CD4-positive, alpha-beta T cell treated with Interleukin-6 at 100 ng/mL for 8 hours (primary cell): ENCODE measurements around the gene SLX9.

Source experiments
- DNase-seq: peaks from one replicate; pipeline ENCODE4 v3.0.0-alpha.2; 2020; ENCODE audit warnings: mixed read lengths, low spot score

The SLX9 gene

DNA sequence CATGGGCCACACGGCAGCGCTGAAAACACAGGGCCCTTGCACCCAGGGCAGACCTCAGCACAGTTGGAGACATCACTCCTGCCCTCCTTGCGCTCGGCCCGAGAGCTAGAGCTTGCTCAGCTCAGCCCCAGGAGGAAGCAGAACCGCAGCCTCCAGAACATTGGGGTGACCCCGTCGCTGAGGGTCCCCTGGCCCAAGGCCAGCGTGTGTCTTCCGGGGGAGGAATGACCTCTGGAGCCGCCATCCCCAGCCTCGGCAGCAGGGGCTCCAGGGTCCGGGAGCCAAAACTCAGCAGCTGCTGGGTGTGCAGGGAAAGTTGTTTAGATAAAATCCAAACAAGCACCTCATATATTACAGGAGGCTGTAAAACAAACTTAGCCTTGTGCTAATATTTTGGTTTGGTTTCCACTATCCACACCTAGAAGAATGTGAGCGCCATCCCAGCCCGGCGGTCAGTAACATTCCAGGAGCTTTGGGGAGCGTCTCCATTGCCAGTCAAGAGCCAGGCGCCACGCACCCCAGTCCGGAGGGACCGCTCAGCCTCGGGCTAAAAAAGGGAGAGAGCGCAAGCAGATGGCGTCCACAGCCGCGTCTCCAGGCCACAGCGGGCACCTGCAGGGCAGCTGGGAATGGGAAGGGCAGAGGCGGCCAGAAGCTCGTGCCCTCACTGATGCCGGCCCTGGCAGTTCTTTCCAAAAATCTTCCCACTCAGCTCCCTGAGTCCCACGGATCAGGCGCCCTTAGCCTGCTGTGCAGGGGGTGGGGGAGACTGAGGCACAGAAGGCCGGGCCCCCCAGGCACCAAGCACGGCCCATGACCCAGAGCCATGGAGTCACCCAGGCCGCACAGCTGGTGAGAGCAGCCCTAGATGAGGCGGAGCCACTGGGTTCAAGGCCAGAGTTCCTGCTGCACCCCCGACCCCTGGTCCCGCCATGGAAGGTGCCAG, 52.0 kb downstream of the SLX9 start:
- no peak for DNase-seq

DNA sequence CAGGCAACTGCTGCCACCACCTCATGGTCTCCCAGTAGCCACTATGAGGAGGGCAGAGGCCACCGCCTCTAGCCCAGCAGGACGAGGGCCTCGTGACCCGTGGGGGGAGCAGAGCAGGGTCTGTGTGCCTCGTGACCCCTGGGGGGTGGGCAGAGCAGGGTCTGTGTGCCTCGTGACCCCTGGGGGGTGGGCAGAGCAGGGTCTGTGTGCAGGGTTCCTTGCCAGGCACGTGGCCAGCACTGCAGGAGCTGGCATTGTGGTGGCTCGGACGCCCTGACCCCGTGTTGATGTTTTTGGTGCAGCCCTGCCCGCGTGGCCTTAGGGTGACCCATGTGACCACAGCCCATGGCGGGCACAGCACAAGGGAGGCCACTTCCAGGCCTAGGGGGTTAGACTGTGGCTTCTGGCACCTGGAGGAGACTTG, 52.8 kb downstream of the SLX9 start:
- DNase-seq: no peak

DNA sequence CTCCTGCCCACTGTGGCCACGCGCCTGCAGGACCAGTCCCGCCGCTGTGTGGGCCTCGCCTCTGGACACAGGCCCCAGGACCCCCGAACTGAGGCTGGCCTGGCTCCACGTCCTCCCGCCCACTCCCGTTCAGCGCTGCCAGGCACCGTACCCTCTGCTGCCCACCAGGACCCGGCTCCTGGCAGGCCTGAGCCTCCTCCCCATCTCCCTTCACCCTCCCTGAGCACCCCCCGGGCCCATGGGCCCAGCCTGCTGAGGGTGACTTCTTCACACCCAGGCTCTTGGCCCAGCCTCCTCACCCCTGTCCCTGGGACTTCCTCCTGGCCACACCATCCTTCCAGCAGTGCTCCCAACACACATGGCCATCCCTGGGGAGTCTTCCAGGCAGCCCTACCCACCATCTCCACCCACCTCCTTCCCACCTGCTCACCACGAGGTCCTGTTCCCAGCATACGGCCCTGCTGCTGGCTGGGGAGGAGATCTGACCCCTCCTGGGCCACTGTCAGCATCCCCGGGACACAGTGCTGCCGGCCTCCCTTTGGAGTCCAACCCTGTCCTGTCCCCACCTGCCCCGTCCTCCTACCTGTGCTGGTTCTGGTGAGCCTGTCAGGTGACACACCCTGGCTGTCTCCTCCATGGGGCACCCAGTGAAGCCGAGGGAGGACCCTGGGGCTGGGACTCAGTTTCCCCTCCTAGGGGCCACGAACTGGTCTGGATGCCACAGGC, 53.7 kb downstream of the SLX9 start:
- no peak for DNase-seq

DNA sequence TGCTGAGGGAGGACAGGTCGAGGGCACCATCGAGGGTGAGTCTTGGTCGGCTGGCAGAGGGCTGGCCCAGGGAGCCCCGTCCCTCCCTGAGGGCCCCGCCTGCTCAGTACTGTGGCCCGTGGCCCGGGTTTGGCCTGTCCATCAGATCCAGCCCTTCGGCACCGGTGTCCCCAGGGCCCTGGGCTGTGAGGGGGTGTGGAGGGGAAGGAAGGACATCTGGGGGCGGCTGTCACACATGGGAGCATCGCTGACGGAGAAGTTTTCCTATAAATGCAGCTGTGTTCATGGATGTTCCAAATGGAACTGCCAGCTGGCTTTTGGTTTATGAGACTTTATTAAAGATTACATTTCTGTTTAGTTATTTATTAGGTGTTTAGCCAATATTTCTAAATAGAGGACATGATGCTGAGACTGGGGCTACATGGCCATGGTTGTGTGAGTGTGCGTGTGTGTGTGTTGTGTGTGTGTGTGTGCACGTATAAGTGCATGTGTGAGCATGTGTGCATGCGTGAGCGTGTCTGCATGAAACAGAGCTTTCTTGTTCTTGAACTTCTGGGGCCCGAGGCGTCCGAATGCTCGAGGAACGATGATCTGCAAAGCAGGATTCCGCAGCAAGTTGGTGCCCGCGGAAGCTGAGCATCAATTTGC, 54.3 kb downstream of the SLX9 start:
- DNase-seq: no peak

DNA sequence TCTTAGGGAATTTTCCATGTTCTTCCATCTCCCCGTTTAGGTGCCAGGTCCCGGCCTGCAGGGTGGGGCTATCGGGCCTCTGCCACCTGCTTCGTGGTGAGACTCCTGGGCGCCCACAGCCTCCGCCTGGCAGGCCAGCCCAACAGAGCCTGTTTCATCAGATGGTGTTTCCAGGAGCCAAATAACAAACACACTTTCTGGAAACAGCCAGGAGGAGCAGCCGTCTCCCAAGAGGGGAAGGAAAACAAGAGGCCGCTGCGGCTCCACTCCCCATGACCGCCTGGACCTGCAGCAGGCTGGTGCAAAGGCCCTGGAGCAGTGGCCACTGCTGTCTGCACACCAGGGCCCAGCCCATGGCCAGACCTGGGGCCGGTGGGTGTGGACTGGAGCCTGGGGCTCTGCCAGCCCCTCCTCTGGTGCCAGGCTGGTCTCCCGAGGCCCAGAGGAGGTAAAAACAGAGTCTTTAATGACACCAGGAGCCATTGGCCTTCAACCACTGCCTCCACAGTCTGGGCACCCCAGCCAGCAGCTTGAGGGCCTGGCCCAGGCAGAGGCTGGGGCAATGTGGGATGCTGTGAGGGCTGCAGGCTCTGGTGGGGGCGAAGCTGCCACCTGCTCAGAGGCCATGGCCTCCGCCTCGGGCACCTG, 55.0 kb downstream of the SLX9 start:
- no peak for DNase-seq

DNA sequence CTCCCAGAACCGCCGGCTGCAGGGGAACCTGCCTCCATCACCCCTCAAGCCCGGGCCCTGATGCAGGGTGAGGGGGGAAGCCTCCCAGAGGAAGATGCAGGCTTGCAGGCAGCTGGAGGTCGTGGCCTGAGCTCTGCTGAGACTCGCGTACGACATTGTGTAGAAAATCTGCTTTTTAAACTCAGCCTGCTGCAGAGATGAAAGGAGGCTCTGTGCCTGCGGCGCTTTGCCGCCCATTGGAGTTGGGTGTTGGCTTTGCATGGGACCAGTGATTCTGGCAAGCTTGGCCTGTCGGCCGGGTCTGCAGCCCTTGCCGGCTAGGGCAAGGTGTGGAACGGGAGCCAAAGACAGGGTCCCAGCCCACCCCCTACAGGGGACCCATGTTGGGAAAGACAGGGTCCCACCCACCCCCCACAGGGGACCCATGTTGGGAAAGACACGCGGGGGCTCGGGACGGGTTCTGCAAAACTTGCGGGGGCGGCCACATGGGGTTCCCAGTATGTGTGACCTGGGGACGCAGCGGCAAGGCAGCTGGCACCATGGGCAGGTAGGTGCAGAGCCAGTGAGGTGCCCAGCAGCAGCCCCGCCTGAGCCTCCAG, 55.6 kb downstream of the SLX9 start:
- DNase-seq: no peak

DNA sequence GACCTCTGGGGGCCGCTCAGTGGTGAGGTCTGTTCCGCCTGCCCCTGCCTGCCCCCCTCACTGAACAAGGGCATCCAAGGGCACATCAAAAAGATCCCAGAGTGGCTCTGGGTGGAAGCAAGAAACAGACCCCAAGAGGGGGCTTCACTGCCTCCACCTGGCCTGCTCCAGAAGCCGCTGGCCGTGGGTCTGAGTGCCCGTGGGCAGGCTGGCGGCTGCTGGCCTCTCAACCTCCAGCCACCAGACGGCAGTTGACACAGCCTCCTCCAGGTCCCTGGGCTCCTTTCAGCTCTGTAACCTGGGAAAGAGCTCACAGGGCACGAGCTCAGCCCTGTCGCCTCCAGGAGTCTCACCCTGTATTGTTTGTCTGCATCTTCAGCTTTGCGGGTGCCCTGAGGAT, 56.3 kb downstream of the SLX9 start:
- DNase-seq: no peak

DNA sequence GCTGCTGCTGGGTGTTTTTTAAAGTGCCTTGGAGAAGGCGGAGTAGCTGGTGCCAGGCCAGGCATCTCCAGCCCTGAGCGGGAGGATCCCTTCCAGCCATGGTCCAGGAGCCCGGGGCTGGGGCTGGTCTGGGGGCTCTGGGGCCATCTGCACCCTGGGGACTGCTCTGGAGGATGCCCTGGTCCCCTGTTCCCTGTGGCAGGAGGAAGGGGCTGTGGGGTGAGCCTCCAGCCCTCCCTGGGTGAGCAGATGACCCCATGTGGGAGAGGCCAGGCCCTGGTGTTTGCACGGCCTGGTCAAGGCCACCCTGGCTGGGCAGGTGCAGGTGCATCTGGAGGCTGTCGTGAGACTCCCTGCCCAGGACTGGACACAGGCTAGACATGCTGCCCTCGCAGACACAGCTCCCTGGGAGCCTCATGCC, 56.7 kb downstream of the SLX9 start:
- no peak for DNase-seq

DNA sequence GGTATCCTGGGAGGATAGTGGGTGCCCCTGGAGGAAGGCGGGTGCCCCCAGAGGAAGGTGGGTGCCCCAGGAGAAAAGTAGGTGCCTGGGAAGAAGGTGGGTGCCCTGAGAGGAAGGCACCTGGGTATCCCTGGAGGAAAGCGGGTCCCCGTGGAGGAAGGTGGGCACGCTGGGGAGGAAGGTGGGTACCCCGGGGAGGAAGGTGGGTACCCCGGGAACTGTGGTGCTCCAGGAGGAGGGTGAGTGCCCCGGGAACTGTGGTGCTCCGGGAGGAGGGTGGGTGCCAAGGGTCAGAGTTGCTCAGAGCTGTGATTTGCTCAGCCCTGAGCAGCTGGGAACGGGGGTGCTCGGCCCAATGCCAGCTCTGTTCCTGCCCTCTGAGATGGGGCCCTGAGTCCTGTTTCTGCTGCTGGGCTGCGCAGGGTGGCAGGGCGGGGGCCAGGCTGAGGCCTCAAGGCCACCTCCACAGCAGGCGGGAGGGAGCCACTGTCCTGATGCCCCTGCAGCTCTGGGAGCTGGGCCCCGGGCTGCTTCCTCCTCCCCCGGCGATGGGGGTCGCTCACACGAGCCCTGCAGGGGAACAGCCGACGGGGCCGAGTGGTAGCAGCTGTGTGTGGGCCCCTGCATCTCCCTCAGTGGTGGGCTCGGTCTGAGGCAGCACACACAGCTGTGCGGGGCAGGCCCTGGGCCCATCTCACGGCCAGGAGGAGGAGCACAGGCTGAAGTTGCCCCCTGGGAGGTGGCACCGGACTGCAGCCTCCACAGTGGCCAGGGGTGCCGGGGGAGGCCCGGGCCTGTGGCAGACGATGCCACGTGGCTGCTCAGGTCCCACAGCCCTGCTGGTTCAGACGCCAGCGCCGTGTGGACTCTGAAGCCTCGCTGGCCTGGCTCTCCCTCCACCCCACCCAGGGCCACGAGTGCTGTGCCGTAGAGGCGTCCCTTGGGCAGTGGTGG, 57.4 kb downstream of the SLX9 start:
- no peak for DNase-seq

DNA sequence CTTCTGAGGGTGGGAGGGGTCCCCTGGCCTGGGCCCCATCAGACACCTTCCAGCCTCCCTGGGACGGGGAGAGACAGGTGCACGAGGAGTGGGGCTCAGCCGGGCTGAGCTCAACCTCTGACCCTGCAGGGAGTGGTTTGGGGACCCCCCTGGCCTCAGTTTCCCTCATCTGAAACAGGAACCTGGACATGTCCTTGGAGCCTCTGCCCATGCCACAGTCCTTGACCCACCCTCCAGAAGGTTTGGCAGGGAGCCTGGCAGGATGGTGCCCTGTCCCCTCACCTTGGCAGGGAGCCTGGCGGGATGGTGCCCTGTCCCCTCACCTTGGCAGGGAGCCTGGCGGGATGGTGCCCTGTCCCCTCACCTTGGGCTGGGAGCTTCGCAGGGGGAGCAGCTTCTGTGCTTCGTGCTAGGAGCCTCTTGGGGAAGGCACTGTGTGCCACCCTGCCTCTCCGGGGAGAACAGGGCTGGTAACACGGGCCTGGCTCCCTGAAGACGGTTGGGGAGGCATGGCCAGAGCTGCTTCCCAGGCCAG, 58.3 kb downstream of the SLX9 start:
- no peak for DNase-seq

DNA sequence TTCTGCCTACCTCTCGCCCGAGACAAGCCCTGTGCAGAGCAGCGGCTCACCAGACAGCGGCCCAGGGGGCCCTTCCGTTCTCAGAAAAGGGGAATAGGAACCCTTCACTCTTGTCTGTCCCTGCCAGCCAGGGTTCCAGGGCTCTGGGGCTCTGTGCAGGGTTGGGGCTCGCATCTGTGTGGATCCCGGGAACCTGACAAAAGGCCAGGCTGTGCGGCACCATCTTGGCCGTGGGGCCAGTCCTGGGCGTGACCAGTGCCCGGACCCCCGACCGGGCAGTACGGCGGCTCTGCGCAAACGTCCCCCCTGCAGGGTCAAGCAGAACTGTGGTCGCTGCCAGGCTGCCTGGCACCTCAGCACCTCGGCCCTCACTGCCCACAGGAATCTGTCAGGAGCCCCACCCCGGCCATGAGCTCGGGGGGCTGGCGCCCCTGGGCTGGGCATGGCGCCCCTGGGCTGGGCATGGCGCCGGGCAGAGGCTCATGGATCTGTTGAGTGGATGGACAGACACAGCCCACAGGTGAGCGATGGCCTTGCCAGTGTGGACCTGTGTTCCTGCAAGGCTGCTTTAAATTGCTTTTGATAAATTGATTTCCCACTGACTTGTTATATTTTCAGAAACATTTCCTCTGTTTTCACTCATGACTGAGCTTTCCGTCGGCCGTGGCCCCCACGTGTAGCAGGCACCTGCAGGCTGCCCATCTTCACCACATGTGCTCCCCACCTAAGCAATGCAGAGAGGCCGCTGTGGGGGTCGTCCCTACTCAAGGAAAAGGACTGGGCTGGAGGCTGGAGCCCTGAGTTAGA, 59.0 kb downstream of the SLX9 start:
- DNase-seq: no peak

DNA sequence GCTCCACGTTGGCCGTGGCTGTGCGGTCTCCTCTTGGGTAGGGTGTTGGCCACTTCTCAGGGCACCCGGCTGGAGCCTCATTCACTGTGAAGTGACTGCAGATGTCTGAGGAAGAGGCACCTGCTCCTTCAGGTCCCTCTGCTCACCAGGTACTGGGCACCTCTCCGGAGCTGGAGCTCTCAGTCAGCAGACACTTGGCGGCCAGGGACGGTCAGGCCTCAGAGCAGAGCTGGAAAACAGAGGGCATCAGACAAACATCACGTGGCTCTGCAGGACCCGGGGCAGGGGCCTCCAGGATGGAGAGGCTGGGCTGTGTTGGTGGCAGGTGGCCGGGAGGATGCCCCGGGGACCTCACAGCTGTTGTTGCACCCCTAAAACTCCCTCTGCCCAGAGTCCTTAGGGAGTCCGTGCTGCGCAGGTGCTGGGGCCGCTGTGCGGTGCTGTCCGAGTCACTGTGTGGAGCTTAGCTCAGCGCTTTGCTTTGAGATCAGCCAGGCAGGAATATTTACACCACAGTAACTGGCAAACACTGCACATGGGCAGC, 59.7 kb downstream of the SLX9 start:
- DNase-seq: no peak

DNA sequence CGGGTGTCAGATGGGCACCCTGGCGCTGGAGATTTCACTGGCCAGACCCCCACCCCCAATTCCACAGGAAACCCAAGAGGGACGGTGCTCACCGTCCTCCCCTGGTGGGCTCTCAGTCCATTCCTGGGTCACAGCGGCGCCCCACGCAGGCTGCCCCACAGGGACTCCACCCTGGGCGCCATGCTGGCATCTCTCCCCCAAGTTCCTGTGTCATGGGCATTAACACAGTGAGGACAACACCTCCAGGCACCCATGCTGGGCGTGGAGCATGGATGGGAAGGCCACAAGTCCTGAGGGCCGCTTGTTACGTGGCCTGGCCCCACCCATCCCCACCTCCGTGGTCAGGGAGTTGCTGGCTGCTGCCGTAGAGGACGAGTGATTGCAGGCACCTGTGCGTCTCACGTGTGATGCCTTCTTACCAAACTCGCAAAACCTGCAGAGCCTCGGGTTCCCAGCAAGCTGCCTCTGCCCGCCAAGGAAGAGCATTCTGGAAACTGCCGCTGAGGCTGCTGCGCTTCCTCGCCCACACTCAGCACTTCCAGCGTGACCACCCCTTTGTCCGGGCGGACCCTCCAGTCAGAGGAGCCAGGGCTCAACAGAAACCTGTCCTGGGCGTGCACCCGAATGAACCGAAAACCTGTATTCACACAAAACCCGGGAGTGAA, 60.3 kb downstream of the SLX9 start:
- DNase-seq: no peak

DNA sequence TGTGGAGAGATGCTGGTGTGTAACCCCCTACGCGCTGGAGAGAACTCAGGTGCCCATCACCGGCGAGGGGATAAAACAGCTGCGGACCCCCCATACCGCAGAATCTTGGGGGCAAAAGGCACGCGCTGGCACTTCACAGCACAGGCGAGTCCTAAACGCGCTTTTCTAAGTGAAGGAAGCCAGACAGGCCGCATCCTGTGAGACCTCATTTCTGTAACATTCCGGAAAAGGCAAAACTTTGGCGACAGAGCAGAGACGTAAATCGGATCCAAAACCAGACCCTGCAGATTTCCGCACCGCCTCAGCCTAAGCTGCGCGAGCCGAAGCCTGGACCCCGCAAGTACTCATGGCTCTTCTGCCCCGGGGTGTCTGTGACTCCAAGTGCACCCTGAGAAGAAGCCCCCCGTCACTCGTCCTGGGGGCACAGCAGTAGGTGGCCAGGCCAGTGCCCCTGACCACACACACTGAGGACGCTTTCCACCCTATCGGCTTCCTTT, 60.9 kb downstream of the SLX9 start:
- DNase-seq: no peak

DNA sequence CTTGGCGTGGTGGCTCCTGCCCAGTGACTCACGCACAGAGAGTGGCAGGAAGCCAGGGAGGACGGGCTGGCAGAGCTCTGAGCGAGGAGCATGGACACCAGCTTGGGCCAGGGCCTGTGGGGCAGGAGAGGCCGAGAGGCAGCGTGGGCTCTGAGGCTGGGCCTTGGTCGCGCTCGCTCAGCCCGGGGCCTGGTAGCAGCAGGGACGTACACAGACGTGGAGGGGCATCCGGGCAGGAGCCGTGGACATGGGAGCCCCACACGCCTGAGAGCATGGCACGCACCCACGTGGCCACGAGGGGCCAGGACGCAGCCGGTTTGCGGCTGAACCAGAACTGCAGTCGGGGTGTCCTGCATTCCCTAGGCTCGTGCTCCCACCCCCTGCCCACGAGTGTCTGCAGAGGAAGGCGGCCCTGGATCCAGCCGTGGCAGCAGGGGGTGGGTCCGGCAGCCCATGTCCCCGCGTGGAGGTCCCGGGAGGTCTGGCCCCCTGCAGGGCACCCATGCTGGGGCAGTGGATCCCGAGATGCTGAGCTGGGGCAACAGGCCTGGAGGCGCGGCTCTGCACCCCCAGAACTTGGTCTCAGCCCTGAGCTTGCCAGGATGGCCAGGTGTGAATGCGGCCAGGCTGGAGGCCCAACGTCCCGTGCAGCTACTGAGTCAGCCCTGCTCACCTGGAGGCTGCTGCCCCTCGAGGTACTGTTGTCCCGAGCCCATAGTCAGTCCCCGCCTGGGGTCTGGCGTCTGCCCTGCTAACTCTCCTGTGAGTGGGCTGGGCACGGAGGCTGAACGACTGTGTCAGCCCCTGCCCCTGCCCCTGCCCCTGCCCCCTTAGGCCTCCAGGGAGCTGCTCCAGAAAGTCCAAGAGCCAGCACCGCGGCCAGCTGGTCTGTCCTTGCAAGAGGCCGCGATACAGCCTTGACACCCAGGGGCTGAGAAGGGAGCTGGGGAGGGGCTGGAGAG, 61.6 kb downstream of the SLX9 start:
- no peak for DNase-seq

DNA sequence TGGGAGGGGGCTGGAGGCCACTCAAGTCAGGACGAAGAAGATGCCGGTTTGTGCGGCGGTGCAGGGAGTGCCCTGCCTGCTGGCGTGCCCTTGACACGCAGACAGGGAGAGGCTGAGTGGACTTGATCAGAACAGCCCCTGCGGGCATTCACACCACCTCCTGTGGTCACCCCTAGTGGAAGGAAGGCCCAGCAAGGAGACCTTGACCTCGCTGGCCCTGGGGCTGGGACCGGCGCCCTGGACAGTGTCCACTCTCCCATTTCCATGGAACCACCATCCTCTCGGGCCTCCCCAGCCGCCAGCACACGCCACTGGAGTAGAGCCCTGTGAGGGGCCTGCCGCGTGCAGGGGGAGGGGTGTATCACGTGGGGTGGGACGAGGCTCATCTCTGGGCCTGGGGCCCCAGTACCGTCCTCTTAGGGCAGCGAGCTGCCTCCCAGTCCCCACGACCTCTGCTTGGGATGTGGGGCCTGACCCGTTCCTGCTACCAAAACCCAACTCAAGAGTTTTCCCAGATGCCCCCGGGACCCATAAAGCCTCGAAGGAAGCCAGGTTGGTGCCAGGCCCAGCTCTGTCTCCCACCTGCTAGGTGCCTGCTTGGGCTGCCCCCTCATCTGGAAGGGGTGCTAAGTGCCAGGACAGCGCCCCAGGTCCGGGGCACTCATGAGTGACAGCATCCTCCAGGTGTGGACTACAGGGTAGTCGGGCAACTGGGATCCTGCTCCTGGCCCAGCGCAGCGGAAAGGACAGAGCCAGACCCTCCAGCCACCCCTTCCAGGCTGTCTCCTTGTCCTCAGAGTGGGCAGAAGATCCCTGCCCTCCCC, 62.8 kb downstream of the SLX9 start:
- no peak for DNase-seq
